GM19463 (cell line): ENCODE data around the gene CLASRP.
"Not testable (repeated sequence)": the region's sequence is repeated elsewhere in the genome, so short reads cannot be mapped to it uniquely, and the experiment has no call there.

ENCODE experiments used
- ATAC-seq: cut with Tn5 transposase; IDR thresholded peaks from one replicate; pipeline ENCODE4 v1.9.1; 2021; ENCODE audit warnings: mild to moderate bottlenecking, moderate library complexity; ENCODE audit not compliant: unreplicated experiment

The CLASRP gene

DNA sequence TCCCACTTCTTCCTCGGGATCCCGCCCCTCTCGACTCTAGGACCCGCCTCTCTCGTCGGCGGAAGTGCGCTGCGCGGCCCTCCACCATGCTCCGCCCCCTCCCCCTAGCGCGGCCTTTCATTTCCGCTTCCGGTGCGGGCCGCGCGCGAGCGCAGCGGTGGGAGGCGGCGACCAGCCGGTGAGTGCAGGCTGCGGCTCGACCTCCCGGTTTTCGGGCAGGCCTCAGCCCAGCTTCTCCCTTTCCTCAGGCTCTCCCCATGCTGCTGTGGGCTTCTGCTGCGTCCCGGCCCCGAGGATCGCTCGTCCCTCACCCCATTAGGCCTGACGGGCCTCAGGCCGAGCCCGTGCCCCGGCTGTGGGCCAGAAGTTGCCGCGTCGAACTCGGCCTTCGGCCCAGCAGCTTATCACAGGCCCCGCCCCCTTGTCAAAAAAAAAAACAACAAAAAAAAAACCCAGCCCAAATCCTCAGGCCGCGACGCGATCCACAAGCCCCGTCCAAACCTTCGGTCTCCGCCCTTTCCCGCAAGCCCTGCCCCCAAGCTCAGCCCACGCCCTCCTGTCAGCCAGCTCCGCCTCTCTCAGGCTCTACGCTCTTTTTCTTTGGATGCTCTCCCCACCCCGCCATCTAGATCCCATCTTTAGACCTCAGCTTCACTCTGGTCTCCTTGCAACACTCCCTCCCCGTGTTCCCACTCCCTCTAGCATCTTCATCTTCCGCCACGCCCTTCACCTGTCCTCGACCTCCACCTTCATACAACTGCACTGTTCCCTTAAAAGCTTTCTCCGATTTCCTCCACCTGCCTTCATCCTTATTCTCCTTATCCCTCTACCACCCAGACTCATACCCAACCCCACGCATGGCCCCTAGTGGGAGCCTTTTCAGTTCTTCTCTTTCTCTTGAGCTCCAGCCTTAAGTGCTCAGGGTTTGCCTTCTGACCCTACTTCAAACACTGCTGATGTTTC is at the start of gene CLASRP:
Gene CLASRP (plus strand): TSS at position 115 of the 963 bp plus-strand sequence. CDS start 1,168 bp downstream, outside the sequence.
- ATAC-seq: peak; percentile 93

DNA sequence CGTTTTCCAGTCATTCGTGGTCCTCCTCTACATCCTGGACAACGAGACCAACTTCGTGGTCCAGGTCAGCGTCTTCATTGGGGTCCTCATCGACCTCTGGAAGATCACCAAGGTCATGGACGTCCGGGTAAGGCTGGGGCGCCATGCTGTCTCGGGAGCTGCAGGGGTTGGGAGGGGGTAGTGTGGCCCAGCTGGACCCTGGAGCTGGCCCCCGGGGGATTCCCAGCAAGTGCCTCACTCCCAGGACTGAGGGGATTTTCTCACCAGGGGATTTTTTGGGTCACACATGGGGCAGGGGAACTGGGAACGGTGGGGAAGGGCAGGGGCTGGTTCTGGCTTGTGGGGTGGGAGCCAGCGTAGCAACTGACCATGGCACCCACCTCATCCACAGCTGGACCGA is 48.4 kb upstream of the CLASRP start:
- ATAC-seq: no peak

- ATAC-seq: no peak
Measured at GRCh38 chr19:44990966-44991365, 47.9 kb upstream of the CLASRP start.

GRCh38 chr19:44992336-44993163 is 46.3 kb upstream of the CLASRP start:
- ATAC-seq: no peak

DNA sequence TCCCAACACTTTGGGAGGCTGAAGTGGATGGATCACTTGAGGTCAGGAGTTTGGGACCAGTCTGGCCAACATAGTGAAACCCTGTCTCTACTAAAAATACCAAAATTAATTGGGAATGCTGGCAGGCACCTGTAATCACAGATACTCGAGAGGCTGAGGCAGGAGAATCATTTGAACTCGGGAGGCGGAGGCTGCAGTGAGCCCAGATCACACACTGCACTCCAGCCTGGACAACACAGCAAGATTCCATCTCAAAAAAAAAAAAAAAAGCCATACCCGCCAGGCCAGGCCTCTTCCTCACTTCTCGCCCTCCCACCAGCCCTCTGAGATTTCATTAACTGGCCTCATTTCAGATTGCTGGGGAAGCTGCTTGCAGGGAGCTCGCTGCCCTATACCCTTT is 45.3 kb upstream of the CLASRP start:
- no peak for ATAC-seq

DNA sequence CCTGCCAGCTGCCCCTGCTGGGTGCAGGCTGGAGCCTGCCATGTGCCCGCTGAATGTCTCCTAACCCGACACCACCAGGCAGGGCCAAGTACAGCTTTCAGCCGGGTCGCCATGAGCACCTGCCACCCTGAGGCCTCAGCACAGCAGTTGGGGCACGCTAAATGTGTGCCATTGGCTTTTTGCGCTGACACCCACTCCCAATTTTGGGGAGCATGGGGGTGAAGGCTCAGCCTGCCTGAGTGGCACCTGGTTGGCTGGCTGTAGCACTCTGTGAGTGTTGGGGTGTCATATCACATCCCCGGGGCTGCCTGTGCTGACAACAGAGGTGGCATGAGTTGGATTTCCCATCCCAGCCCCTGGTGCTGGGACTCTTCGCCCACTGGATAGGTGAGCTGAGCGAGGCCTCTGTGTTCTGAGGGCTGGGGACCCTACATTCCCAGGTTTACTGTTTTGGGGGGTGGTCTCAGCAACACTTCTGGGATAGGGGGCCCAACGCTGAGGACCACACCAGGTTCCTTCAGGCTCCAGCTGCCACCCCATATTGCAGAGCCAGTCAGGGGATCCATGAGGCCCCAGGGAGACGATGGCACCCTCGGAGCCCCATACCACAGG is 44.8 kb upstream of the CLASRP start:
- ATAC-seq: no peak

GRCh38 chr19:44998025-44998424 is 40.8 kb upstream of the CLASRP start:
- ATAC-seq: no peak

DNA sequence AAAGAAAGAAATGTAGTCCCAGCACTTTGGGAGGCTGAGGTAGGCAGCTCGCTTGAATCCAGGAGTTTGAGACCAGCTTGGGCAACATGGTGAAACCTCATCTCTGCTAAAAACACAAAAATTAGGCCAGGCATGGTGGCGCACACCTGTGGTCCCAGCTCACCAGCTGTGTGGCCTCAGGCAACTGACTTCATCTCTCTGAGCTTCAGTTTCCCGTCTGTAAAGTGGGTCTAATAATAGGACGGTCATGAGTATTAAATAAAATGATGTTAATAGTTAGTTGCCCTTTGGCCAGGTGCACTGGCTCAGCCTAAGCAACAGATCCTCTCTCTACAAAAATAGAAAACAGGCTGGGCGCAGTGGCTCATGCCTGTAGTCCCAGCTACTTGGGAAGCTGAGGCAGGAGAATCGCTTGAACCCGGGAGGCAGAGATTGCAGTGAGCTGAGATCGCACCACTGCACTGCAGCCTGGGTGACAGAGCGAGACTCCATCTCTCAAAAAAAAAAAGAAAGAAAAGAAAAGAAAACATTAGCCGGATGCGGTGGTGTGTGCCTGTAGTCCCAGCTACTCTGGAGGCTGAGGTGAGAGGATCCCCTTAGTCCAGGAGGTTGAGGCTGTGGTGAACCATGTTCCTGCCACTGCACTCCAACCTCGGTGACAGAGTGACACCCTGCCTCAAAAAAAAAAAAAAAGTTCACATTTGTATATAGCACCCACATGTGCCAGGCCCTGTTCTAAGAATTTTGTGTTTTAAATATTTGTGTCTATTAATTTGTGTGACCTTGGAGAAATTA is 39.5 kb upstream of the CLASRP start:
- not testable (repeated sequence) for ATAC-seq

DNA sequence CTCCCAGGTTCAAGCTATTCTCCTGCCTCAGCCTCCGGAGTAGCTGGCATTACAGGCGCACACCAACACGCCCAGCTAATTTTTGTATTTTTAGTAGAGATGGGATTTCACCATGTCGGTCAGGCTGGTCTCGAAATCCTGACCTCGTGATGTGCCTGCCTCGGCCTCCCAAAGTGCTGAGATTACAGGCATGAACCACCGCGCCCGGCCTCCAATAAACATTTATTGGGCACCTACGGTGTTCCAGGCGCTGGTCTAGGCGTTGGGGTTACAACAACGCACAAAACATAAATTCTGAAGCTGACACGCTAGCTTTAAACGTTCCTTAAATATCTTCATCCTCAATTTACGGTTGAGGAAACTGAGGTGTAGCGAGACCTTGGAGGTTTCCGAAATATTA is 38.2 kb upstream of the CLASRP start:
- not testable (repeated sequence) for ATAC-seq

GRCh38 chr19:45001087-45001739 is 37.6 kb upstream of the CLASRP start, which contains the start of gene RELB:
Gene RELB (plus strand): TSS chr19:45001464. CDS start chr19:45001580, 116 bp downstream.
- peak; percentile 56 for ATAC-seq

DNA sequence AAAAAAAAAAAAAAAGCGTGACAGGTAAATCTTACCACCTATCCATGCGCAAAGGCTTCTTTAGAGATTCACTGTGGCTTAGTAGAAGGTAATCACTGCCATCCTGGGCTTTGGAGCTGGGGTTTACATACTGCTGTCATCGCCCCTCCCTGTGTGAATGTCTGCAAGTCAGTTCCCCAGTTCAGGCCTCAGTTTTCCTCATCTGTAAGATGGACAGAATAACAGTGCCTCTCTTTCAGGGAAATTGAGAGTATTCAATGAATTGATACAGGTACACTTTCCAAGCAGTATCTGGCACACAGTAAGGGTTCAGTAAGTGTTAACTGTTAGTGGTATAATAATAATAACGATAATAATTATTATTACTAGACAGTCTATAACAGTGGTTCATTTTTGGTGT is 35.4 kb upstream of the CLASRP start:
- ATAC-seq: no peak

DNA sequence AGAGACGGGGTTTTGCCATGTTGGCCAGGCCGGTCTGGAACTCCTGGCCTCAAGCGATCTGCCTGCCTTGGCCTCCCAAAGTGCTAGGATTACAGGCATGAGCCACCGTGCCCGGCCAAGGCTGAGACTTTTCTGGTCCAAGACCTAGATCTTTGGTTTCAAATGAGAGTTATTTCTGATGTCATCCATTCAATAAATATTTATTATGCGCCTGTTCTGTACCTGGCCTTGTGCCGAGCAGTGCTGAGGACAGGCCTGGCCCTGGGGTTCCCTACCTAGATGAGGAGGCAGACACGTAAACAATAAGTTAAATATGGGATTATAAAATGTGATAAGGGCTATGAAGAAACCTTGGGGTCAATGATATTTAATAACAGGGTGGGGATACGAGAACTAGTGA is 33.1 kb upstream of the CLASRP start:
- no peak for ATAC-seq

- no peak for ATAC-seq
Measured at GRCh38 chr19:45008552-45008951, 30.3 kb upstream of the CLASRP start.

GRCh38 chr19:45009625-45010255 is 29.1 kb upstream of the CLASRP start:
- no peak for ATAC-seq

DNA sequence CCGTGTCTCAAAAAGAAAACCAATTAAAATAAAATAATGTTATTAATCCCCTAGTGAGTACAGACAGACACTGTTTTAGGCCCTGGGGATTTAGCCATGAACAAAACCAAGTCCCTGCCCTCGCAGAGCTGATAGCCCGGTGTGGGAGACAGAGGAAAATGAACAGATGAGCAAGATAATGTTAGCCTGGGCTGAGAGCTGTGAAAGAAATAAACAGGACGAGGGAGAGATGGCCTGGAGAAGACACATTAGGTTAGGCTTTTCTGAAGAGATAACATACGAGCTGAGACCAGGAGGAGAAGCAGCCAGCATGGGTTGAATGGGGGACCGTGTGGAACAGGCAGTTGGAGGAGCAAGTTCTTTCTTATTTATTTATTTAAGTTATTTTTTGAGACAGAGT is 28.5 kb upstream of the CLASRP start:
- no peak for ATAC-seq

DNA sequence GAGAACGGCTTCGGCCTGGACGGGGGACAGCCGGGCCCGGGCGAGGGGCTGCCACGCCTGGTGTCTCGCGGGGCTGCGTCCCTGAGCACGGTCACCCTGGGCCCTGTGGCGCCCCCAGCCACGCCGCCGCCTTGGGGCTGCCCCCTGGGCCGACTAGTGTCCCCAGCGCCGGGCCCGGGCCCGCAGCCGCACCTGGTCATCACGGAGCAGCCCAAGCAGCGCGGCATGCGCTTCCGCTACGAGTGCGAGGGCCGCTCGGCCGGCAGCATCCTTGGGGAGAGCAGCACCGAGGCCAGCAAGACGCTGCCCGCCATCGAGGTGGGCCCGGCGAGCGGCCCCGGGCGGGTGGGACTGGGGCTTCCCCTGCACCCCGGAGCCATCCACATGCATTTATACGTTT is 26.9 kb upstream of the CLASRP start:
- no peak for ATAC-seq

DNA sequence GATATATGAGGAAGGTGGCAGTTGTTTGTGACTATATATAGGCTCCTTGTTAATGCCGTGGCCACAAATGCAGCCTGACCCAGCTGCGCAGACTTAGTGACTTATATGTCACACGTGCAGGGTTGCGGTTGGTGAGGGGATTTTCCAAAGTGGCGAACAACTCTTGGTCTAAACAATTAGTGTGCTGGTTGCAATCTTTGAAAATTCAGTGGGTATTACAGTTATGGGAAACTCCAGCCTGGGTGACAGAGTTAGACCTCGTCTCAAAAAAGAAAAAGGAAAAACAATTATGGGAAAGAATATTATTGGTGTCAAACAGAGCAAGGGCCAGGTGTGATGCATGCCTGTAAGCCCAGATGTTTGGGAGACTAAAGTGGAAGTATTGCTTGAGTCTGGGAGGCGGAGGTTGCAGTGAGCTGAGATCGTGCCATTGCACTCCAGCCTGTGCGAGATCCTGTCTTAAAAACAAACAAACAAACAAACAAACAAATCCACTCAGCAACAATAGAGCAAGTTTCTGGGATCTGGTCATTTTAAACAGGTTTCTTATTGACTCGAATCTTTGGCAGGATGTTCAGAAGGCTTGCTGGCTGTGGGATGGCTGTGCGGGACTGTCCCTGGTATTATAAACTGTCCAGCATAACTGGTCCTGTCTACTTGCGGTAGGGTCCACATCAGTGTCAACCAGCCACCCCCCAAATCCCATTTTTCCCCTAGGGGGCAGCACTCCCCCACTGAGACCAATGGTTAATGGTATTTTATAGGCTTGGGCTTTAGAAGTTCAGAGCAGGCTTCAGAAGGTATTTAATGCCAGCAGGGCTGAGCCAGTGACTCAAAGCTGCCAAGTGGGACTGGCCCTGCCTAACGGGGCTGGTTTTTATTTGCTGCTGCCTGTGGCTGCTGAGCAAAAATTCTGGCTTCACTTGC is 22.2 kb upstream of the CLASRP start:
- peak; percentile 81 for ATAC-seq

DNA sequence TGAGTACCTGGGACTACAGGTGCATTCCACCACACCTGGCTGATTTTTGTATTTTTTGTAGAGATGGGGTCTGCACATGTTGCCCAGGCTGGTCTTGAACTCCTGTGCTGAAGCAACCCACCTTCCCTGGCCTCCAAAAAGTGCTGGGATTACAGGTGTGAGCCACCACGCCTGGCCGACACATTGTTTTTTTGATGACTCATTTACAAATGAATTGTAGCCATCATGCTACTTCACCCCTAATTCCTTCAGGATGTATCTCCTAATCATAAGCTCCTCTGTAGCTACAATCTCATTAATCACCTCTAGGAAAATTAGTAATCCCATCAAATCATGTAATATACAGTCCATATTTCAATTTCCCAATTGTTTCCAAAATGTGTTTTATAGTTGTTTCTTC is 19.7 kb upstream of the CLASRP start:
- ATAC-seq: no peak
